Breast epithelium (tissue), 4 donors: ENCODE data around the gene KCND3. TPM values are rescaled to one million over a fixed set of nuclear protein-coding genes. Genes with fewer than 3 reads are reported as not detected.

Source experiments
- DNase-seq, 2 donors: peaks; one replicate each; pipeline ENCODE4 v3.0.0-alpha.2; 2019; ENCODE audit warnings: low spot score in 2 of 2
- H3K27ac ChIP-seq, 2 donors: fragments of 200-600 bp; sonication (generic) in 1 of 2; one replicate each; pipeline ENCODE4 v1.5.1; 2016 to 2019; ENCODE audit warnings: mild to moderate bottlenecking in 1 of 2
- H3K27me3 ChIP-seq, 2 donors: fragments of 200-600 bp; sonication (generic) in 1 of 2; one replicate each; pipeline versions ENCODE4 v1.5.1 to v1.6.0; 2017 to 2019; ENCODE audit warnings: control low read depth in 1 of 2, mild to moderate bottlenecking in 1 of 2
- H3K36me3 ChIP-seq: fragments of 200-600 bp; one replicate; pipeline ENCODE4 v1.5.1; 2019
- H3K4me1 ChIP-seq, 2 donors: fragments of 200-600 bp; sonication (generic); one replicate each; pipeline ENCODE4 v1.5.1; 2016 to 2019; ENCODE audit warnings: control low read depth in 1 of 2
- H3K4me3 ChIP-seq, 3 donors: fragments of 200-600 bp; sonication (generic); 1 replicate in 2 of 3; 2 replicates in 1 of 3; pipeline ENCODE4 v1.5.1; 2016 to 2019; ENCODE audit warnings: mild to moderate bottlenecking in 3 of 3, moderate library complexity in 2 of 3
- H3K9me3 ChIP-seq, 2 donors: fragments of 200-600 bp; sonication (generic) in 1 of 2; one replicate each; pipeline ENCODE4 v1.5.1; 2016 to 2019; ENCODE audit warnings: control low read depth in 1 of 2
- POLR2A ChIP-seq: fragments of 450-650 bp; IDR thresholded peaks from one replicate; pipeline ENCODE4 v1.6.1; 2016; ENCODE audit warnings: antibody characterized with exemption, mild to moderate bottlenecking, moderate library complexity
- POLR2AphosphoS5 ChIP-seq, 3 donors: sonication (generic); formaldehyde crosslinking; IDR thresholded peaks; one replicate each; pipeline ENCODE4 v1.6.1; 2017; ENCODE audit warnings: antibody characterized with exemption in 3 of 3
- intact Hi-C: fragments of 100-400 bp; cut with DNase I; formaldehyde crosslinking; loops from one replicate; pipeline ENCODE4 v1.15.1; 2023; ENCODE audit warnings: low total_unique reads
- total RNA-seq, 3 donors: library from RNA; depleted of rRNA; stranded (reverse); fragments of >200 nt; gene quantifications; one replicate each; pipeline ENCODE4 v1.1.0, GENCODE V29; 2016
- TF ChIP-seq, protein P1 (sequence below), 3 donors: fragments of 450-650 bp; IDR thresholded peaks; one replicate each; pipeline ENCODE4 v1.5.1; 2016 to 2017; ENCODE audit warnings: antibody characterized with exemption in 3 of 3, mild to moderate bottlenecking in 3 of 3, moderate library complexity in 3 of 3

KCND3 gene
- total RNA-seq, 3 donors from 2014 or later: 5.9 to 10.2 (median 6.7) TPM

GRCh38 chr1:111836111-111836510, 153.4 kb downstream of the KCND3 start:
- intact Hi-C loops: no loop called here
- TF ChIP-seq POLR2AphosphoS5 (IDR thresholded peaks at IDR 0.05) (no peak), POLR2A (no peak)
- TF ChIP-seq, protein P1, sequence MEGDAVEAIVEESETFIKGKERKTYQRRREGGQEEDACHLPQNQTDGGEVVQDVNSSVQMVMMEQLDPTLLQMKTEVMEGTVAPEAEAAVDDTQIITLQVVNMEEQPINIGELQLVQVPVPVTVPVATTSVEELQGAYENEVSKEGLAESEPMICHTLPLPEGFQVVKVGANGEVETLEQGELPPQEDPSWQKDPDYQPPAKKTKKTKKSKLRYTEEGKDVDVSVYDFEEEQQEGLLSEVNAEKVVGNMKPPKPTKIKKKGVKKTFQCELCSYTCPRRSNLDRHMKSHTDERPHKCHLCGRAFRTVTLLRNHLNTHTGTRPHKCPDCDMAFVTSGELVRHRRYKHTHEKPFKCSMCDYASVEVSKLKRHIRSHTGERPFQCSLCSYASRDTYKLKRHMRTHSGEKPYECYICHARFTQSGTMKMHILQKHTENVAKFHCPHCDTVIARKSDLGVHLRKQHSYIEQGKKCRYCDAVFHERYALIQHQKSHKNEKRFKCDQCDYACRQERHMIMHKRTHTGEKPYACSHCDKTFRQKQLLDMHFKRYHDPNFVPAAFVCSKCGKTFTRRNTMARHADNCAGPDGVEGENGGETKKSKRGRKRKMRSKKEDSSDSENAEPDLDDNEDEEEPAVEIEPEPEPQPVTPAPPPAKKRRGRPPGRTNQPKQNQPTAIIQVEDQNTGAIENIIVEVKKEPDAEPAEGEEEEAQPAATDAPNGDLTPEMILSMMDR (IDR thresholded peaks at IDR 0.05): no peak

DNA sequence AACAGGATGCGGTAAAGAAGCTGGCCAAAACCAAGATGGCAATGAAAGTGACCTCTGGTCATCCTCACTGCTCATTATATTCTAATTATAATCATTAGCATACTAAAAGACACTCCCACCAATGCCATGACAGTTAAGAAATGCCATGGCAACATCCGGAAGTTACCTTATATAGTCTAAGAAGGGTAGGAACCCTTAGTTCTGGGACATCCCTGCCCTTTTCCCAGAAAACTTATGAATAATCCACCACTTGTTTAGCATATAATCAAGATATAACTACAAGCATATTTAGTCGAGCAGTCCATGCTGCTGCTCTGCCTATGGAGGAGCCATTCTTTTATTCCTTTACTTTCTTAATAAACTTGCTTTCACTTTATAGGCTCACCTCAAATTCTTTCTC, 154.0 kb downstream of the KCND3 start:
- Histone ChIP-seq H3K4me1 (no peaks in the 10 kb centered on the region), H3K36me3 (no peaks in the 10 kb centered on the region), H3K9me3 (no peaks in the 10 kb centered on the region), H3K4me3 (no peak overlapping the region), H3K27me3 (no peaks in the 10 kb centered on the region), H3K27ac (no peak overlapping the region)
- no peak for DNase-seq
- intact Hi-C loops: no loop called here
- TF ChIP-seq POLR2AphosphoS5 (IDR thresholded peaks at IDR 0.05) (no peak), POLR2A (no peak)
- TF ChIP-seq, protein P1 (IDR thresholded peaks at IDR 0.05): no peak

More at GRCh38 chr1:111836111-111836510, 153.4 kb downstream of the KCND3 start:
- Histone ChIP-seq H3K36me3 (no peaks in the 10 kb centered on the region), H3K27ac (no peak overlapping the region), H3K4me1 (no peaks in the 10 kb centered on the region), H3K27me3 (no peaks in the 10 kb centered on the region), H3K4me3 (no peak overlapping the region), H3K9me3 (no peaks in the 10 kb centered on the region)
- no peak for DNase-seq

GRCh38 chr1:111834956-111835355, 154.5 kb downstream of the KCND3 start:
- TF ChIP-seq POLR2A (no peak), POLR2AphosphoS5 (IDR thresholded peaks at IDR 0.05) (no peak)
- TF ChIP-seq, protein P1 (IDR thresholded peaks at IDR 0.05): no peak
- no peak for DNase-seq
- Histone ChIP-seq H3K36me3 (no peaks in the 10 kb centered on the region), H3K4me3 (no peak overlapping the region), H3K4me1 (no peaks in the 10 kb centered on the region), H3K27ac (no peak overlapping the region), H3K9me3 (no peaks in the 10 kb centered on the region), H3K27me3 (no peaks in the 10 kb centered on the region)
- intact Hi-C loops: loop anchor here (5.0 kb wide), 1 partner anchor 1087 kb away; no protein-coding TSS in a partner anchor

GRCh38 chr1:111833334-111833733, 156.1 kb downstream of the KCND3 start:
- Histone ChIP-seq H3K27ac (no peak overlapping the region), H3K9me3 (no peaks in the 10 kb centered on the region), H3K27me3 (no peaks in the 10 kb centered on the region), H3K4me3 (no peak overlapping the region), H3K4me1 (no peaks in the 10 kb centered on the region), H3K36me3 (no peaks in the 10 kb centered on the region)
- DNase-seq: no peak
- TF ChIP-seq POLR2AphosphoS5 (IDR thresholded peaks at IDR 0.05): no peak
- TF ChIP-seq, protein P1 (IDR thresholded peaks at IDR 0.05): no peak
- no peak for TF ChIP-seq POLR2A
- intact Hi-C loops: loop anchor here (5.0 kb wide), 1 partner anchor 1089 kb away; no protein-coding TSS in a partner anchor

GRCh38 chr1:111832521-111833155, 156.8 kb downstream of the KCND3 start:
- DNase-seq: no peak
- TF ChIP-seq, protein P1 (IDR thresholded peaks at IDR 0.05): no peak
- no peak for TF ChIP-seq POLR2AphosphoS5 (IDR thresholded peaks at IDR 0.05)
- TF ChIP-seq POLR2A: no peak
- Histone ChIP-seq H3K36me3 (no peaks in the 10 kb centered on the region), H3K27me3 (no peaks in the 10 kb centered on the region), H3K4me1 (no peaks in the 10 kb centered on the region), H3K9me3 (no peaks in the 10 kb centered on the region), H3K27ac (no peak overlapping the region), H3K4me3 (no peak overlapping the region)
- intact Hi-C loops: loop anchor here (5.0 kb wide), 1 partner anchor 1090 kb away; no protein-coding TSS in a partner anchor
